GM12878 (cell line): ENCODE results near the gene FABP6. TPM values are rescaled to one million over a fixed set of nuclear protein-coding genes. Genes with fewer than 3 reads are reported as not detected.

Experiments
- ATAC-seq: fragments of 200-7000 bp; cut with Tn5 transposase; 3 replicates; pipeline ENCODE4 v1.9.1; 2020; ENCODE audit warnings: mild to moderate bottlenecking, moderate library complexity
- BruUV-seq: library from RNA; stranded (reverse); fragments of 400-500 nt; replicated peaks from 2 replicates; lab custom pipeline; 2021; lab: Mats Ljungman, UMichigan
- CTCF ChIA-PET: fragments of 300-600 bp; sonication (Branson Sonifier 250); formaldehyde crosslinking; extraction: SDS; loops from one replicate; lab custom pipeline; 2021; ENCODE audit warnings: inconsistent platforms; lab: Yijun Ruan, JAX
- POLR2A ChIA-PET: fragments of 350-600 bp; formaldehyde crosslinking; extraction: SDS; loops from one replicate; lab custom pipeline; 2021; ENCODE audit warnings: inconsistent platforms; lab: Charles Lee
- RAD21 ChIA-PET: fragments of 300-600 bp; sonication (Branson Sonifier 250); formaldehyde crosslinking; loops from one replicate; lab custom pipeline; 2023; ENCODE audit warnings: antibody characterized with exemption; ENCODE audit not compliant: unreplicated experiment; lab: Charles Lee
- SMC1A ChIA-PET: fragments of 300-600 bp; sonication (Branson Sonifier 250); formaldehyde crosslinking; loops from one replicate; lab custom pipeline; 2023; ENCODE audit not compliant: unreplicated experiment, uncharacterized antibody; lab: Charles Lee
- DNase-seq: peaks from one replicate; pipeline ENCODE4 v3.0.0-alpha.2; 2011; ENCODE audit warnings: low read depth, low spot score
- FAIRE-seq: peaks from 3 replicates; lab custom pipeline; 2011; peaks lifted over from hg19 to GRCh38; lab: Jason Lieb, UNC
- H2AFZ ChIP-seq: 2 replicates; pipeline ENCODE4 v1.6.0; 2011; ENCODE audit warnings: low read depth, low read length, control low read depth; ENCODE audit not compliant: control insufficient read depth
- H3K27ac ChIP-seq: 2 replicates; pipeline ENCODE4 v1.5.1; 2011; ENCODE audit warnings: control low read depth; ENCODE audit not compliant: control insufficient read depth, insufficient read depth
- H3K27me3 ChIP-seq, 2 experiments: replicated peaks in 1 of 2; 2 replicates each; pipeline versions ENCODE4 v1.6.0 to v1.6.1; 2011; ENCODE audit warnings: low read length in 1 of 2; ENCODE audit not compliant: control insufficient read depth in 2 of 2, insufficient read depth in 2 of 2
- H3K36me3 ChIP-seq, 2 experiments: 2 replicates each; pipeline ENCODE4 v1.5.1; 2011; ENCODE audit warnings: low read length in 1 of 2; ENCODE audit not compliant: control insufficient read depth in 2 of 2, insufficient read depth in 2 of 2
- H3K4me1 ChIP-seq: 2 replicates; pipeline ENCODE4 v1.6.1; 2011; ENCODE audit warnings: mild to moderate bottlenecking, low read length, moderate library complexity, mixed read lengths; ENCODE audit not compliant: control insufficient read depth, insufficient read depth
- H3K4me2 ChIP-seq: 2 replicates; pipeline ENCODE4 v1.6.0; 2011; ENCODE audit warnings: control low read depth; ENCODE audit not compliant: control insufficient read depth, insufficient read depth
- H3K4me3 ChIP-seq: fragments of 200-600 bp; sonication (generic); 2 replicates; pipeline ENCODE4 v1.5.1; 2016
- H3K79me2 ChIP-seq: 2 replicates; pipeline ENCODE4 v1.6.0; 2011; ENCODE audit warnings: low read length; ENCODE audit not compliant: control insufficient read depth, insufficient read depth
- H3K9ac ChIP-seq: 2 replicates; pipeline ENCODE4 v1.8.0; 2011; ENCODE audit warnings: low read length, control low read depth, mixed read lengths; ENCODE audit not compliant: control insufficient read depth, insufficient read depth
- H3K9me3 ChIP-seq: replicated peaks from 3 replicates; pipeline ENCODE4 v1.5.1; 2011; ENCODE audit warnings: mild to moderate bottlenecking, low read length; ENCODE audit not compliant: control insufficient read depth, insufficient read depth
- H4K20me1 ChIP-seq: 2 replicates; pipeline ENCODE4 v1.6.0; 2011; ENCODE audit not compliant: control insufficient read depth, insufficient read depth
- CBX3 ChIP-seq: fragments of 200-600 bp; sonication (generic); IDR thresholded peaks from 2 replicates; pipeline ENCODE4 v1.6.1; 2016; ENCODE audit warnings: low read depth, borderline replicate concordance
- CHD1 ChIP-seq: IDR thresholded peaks from 2 replicates; pipeline ENCODE4 v1.6.1; 2012; ENCODE audit warnings: low read depth, low read length, improper control_type of control experiment
- CHD4 ChIP-seq: fragments of 200-600 bp; sonication (generic); IDR thresholded peaks from 2 replicates; pipeline ENCODE4 v1.6.1; 2016; ENCODE audit warnings: mild to moderate bottlenecking
- FOXK2 ChIP-seq: fragments of 450-650 bp; IDR thresholded peaks from 2 replicates; pipeline ENCODE4 v1.6.1; 2017; ENCODE audit warnings: mild to moderate bottlenecking, moderate library complexity
- SREBF1 ChIP-seq: IDR thresholded peaks from 2 replicates; pipeline ENCODE4 v1.6.1; 2012; ENCODE audit warnings: mild to moderate bottlenecking, low read length
- SUPT20H ChIP-seq: IDR thresholded peaks from 2 replicates; pipeline ENCODE4 v1.6.1; 2011; ENCODE audit warnings: low read depth, mild to moderate bottlenecking, low read length, moderate library complexity, borderline replicate concordance; ENCODE audit not compliant: control insufficient read depth
- ZNF207 ChIP-seq: fragments of 450-650 bp; IDR thresholded peaks from 2 replicates; pipeline ENCODE4 v1.6.1; 2014; ENCODE audit warnings: antibody characterized with exemption, mild to moderate bottlenecking, borderline replicate concordance
- ZNF384 ChIP-seq: IDR thresholded peaks from 2 replicates; pipeline ENCODE4 v1.6.1; 2012; ENCODE audit warnings: low read depth, mild to moderate bottlenecking, low read length, improper control_type of control experiment, borderline replicate concordance
- WGBS: methylation state at CpG from one replicate; pipeline ENCODE4 v1.1.6; 2016; ENCODE audit warnings: low lambda C conversion rate; ENCODE audit not compliant: insufficient replicate concordance, insufficient coverage; ENCODE audit errors: missing lambda C conversion rate; 5-methylcytosine and 5-hydroxymethylcytosine counted together
- in situ Hi-C: fragments of 300-500 bp; cut with MboI; formaldehyde crosslinking; loops from 9 replicates; pipeline ENCODE4 v1.14.3; 2018; ENCODE audit warnings: mixed read lengths
- intact Hi-C: fragments of 100-400 bp; cut with micrococcal nuclease; formaldehyde crosslinking; loops from one replicate; pipeline ENCODE4 v1.14.2; 2022; ENCODE audit not compliant: unreplicated experiment
- polyA plus RNA-seq, 11 experiments: library from polyadenylated mRNA; depleted of rRNA in 4 of 11; unstranded in 6 of 11; stranded (reverse) in 5 of 11; fragments of >200 nt; fragmentation: Nextera tagmentation in 4 of 11; fragmentation: Illumina TruSeq in 1 of 11; extraction: Ambion mirVana in 4 of 11; extraction: Trizol in 1 of 11; gene quantifications; 1 replicate in 1 of 11; 2 replicates in 10 of 11; pipeline versions ENCODE4 v1.2.1 to v1.2.3, GENCODE V29; 2011 to 2016; ENCODE audit warnings: inconsistent platforms in 2 of 11, missing spikeins in 2 of 11, low read depth in 1 of 11
- total RNA-seq, 4 experiments: library from RNA; depleted of rRNA in 3 of 4; stranded (reverse); fragments of >200 nt in 3 of 4; fragmentation: Illumina TruSeq in 1 of 4; extraction: Trizol in 1 of 4; gene quantifications; 2 replicates each; pipeline versions ENCODE4 v1.2.1 to v1.2.3, GENCODE V29; 2013 to 2021
- TF ChIP-seq, protein P1 (sequence below): IDR thresholded peaks from 2 replicates; pipeline ENCODE4 v1.6.1; 2012; ENCODE audit warnings: mild to moderate bottlenecking, low read depth, low read length
- TF ChIP-seq, protein P2 (sequence below): fragments of 450-650 bp; IDR thresholded peaks from 2 replicates; pipeline ENCODE4 v1.6.1; 2018; ENCODE audit warnings: mild to moderate bottlenecking, low read depth, moderate library complexity; ENCODE audit not compliant: partially characterized antibody
- TF ChIP-seq, protein P3 (sequence below): IDR thresholded peaks from 2 replicates; pipeline ENCODE4 v1.6.1; 2012; ENCODE audit warnings: improper control_type of control experiment, low read depth, low read length; ENCODE audit not compliant: insufficient replicate concordance

FABP6 gene
- total and polyA plus RNA-seq, 10 of the 15 experiments (the other 5 are each of a cell fraction or from before 2014, with no cell fraction given) = 0.66 to 8.1 (median 2.4) TPM

DNA sequence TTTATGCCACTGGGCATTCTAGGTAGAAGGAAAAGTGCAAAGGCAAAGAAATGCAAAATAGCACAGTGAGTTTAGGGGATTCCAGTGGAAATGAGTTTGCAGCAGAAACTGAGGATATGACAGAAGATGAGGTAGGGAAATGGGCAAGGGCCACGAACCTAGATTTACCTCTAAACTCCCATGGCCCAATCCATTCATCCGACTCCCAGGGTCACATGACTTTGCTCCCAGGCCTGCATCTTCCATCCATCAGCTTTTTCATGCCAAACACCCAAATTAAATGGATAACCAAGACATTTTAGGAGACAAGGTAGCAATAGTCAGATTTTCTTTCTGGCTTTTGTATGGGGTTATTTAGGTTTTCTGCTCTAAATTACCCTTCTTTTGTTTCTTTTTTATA lies 22.2 kb upstream of the FABP6 start (continued):
- TF ChIP-seq, protein P1, sequence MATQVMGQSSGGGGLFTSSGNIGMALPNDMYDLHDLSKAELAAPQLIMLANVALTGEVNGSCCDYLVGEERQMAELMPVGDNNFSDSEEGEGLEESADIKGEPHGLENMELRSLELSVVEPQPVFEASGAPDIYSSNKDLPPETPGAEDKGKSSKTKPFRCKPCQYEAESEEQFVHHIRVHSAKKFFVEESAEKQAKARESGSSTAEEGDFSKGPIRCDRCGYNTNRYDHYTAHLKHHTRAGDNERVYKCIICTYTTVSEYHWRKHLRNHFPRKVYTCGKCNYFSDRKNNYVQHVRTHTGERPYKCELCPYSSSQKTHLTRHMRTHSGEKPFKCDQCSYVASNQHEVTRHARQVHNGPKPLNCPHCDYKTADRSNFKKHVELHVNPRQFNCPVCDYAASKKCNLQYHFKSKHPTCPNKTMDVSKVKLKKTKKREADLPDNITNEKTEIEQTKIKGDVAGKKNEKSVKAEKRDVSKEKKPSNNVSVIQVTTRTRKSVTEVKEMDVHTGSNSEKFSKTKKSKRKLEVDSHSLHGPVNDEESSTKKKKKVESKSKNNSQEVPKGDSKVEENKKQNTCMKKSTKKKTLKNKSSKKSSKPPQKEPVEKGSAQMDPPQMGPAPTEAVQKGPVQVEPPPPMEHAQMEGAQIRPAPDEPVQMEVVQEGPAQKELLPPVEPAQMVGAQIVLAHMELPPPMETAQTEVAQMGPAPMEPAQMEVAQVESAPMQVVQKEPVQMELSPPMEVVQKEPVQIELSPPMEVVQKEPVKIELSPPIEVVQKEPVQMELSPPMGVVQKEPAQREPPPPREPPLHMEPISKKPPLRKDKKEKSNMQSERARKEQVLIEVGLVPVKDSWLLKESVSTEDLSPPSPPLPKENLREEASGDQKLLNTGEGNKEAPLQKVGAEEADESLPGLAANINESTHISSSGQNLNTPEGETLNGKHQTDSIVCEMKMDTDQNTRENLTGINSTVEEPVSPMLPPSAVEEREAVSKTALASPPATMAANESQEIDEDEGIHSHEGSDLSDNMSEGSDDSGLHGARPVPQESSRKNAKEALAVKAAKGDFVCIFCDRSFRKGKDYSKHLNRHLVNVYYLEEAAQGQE = no peak
- TF ChIP-seq, all 136 proteins: peak for 0

DNA sequence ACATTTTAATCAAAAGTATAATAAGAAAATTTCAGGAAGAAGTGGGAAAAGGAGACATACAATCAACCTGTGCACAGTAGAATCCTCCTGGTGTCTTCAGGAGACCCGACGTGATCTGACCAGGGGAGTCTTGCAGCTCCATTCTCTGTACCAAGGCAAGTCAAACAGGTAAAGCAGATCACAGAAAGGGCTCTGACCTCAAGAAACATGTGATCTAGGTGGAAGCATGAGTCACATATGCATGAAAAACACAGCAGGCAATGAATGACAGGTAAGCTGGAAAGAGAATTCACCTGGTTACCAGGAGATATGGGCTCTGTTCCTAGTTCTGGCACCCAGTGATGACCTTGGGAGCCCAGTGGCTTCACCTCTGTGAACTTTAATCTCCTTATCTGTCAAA lies 19.4 kb upstream of the FABP6 start:
- Histone ChIP-seq H3K4me2 (no peak overlapping the region), H3K79me2 (no peaks in the 10 kb centered on the region), H3K27ac (no peak overlapping the region), H4K20me1 (no peaks in the 10 kb centered on the region), H3K27me3 (no peaks in the 10 kb centered on the region), H2AFZ (no peak overlapping the region), H3K4me1 (peaks cover 3% of the 10 kb centered on the region; the same call in 1 of the 2 replicates), H3K36me3 (no peaks in the 10 kb centered on the region), H3K9ac (no peak overlapping the region), H3K4me3 (no peak overlapping the region), H3K9me3 (no peaks in the 10 kb centered on the region)
- POLR2A ChIA-PET = no interaction called here
- in situ Hi-C loops (no loop called here), intact Hi-C loops (no loop called here)
- DNase-seq (no peak), ATAC-seq (no peak), FAIRE-seq (no peak)
- CTCF ChIA-PET = interaction anchor here (1.0 kb wide), 1 partner anchor 181 kb away, joined by 3 read pairs; no protein-coding TSS in a partner anchor
- BruUV-seq = no TSS peak
- RAD21 ChIA-PET = no interaction called here
- 4% methylated on average over 2 of the region's 2 CpGs for WGBS
- SMC1A ChIA-PET = interaction anchor here (1.2 to 1.3 kb wide), 2 partner anchors 17 to 22 kb away, joined by 3 to 4 read pairs; no protein-coding TSS in a partner anchor
- TF ChIP-seq CHD1 (no peak), SUPT20H (no peak), FOXK2 (no peak), ZNF207 (no peak), ZNF384 (no peak), CBX3 (no peak), SREBF1 (no peak), CHD4 (no peak)
- TF ChIP-seq, protein P2, sequence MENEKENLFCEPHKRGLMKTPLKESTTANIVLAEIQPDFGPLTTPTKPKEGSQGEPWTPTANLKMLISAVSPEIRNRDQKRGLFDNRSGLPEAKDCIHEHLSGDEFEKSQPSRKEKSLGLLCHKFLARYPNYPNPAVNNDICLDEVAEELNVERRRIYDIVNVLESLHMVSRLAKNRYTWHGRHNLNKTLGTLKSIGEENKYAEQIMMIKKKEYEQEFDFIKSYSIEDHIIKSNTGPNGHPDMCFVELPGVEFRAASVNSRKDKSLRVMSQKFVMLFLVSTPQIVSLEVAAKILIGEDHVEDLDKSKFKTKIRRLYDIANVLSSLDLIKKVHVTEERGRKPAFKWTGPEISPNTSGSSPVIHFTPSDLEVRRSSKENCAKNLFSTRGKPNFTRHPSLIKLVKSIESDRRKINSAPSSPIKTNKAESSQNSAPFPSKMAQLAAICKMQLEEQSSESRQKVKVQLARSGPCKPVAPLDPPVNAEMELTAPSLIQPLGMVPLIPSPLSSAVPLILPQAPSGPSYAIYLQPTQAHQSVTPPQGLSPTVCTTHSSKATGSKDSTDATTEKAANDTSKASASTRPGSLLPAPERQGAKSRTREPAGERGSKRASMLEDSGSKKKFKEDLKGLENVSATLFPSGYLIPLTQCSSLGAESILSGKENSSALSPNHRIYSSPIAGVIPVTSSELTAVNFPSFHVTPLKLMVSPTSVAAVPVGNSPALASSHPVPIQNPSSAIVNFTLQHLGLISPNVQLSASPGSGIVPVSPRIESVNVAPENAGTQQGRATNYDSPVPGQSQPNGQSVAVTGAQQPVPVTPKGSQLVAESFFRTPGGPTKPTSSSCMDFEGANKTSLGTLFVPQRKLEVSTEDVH = no peak
- TF ChIP-seq, protein P3, sequence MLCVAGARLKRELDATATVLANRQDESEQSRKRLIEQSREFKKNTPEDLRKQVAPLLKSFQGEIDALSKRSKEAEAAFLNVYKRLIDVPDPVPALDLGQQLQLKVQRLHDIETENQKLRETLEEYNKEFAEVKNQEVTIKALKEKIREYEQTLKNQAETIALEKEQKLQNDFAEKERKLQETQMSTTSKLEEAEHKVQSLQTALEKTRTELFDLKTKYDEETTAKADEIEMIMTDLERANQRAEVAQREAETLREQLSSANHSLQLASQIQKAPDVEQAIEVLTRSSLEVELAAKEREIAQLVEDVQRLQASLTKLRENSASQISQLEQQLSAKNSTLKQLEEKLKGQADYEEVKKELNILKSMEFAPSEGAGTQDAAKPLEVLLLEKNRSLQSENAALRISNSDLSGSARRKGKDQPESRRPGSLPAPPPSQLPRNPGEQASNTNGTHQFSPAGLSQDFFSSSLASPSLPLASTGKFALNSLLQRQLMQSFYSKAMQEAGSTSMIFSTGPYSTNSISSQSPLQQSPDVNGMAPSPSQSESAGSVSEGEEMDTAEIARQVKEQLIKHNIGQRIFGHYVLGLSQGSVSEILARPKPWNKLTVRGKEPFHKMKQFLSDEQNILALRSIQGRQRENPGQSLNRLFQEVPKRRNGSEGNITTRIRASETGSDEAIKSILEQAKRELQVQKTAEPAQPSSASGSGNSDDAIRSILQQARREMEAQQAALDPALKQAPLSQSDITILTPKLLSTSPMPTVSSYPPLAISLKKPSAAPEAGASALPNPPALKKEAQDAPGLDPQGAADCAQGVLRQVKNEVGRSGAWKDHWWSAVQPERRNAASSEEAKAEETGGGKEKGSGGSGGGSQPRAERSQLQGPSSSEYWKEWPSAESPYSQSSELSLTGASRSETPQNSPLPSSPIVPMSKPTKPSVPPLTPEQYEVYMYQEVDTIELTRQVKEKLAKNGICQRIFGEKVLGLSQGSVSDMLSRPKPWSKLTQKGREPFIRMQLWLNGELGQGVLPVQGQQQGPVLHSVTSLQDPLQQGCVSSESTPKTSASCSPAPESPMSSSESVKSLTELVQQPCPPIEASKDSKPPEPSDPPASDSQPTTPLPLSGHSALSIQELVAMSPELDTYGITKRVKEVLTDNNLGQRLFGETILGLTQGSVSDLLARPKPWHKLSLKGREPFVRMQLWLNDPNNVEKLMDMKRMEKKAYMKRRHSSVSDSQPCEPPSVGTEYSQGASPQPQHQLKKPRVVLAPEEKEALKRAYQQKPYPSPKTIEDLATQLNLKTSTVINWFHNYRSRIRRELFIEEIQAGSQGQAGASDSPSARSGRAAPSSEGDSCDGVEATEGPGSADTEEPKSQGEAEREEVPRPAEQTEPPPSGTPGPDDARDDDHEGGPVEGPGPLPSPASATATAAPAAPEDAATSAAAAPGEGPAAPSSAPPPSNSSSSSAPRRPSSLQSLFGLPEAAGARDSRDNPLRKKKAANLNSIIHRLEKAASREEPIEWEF = no peak
